Measurements from ENCODE around the gene CPEB4. TPM values are rescaled to one million over a fixed set of nuclear protein-coding genes. Genes with fewer than 3 reads are reported as not detected.

CPEB4 gene
- total and polyA plus RNA-seq, 2 of the 8 experiments (the other 6 are each of a cell fraction or from before 2014, with no cell fraction given): 8.4 to 13.4 TPM

DNA sequence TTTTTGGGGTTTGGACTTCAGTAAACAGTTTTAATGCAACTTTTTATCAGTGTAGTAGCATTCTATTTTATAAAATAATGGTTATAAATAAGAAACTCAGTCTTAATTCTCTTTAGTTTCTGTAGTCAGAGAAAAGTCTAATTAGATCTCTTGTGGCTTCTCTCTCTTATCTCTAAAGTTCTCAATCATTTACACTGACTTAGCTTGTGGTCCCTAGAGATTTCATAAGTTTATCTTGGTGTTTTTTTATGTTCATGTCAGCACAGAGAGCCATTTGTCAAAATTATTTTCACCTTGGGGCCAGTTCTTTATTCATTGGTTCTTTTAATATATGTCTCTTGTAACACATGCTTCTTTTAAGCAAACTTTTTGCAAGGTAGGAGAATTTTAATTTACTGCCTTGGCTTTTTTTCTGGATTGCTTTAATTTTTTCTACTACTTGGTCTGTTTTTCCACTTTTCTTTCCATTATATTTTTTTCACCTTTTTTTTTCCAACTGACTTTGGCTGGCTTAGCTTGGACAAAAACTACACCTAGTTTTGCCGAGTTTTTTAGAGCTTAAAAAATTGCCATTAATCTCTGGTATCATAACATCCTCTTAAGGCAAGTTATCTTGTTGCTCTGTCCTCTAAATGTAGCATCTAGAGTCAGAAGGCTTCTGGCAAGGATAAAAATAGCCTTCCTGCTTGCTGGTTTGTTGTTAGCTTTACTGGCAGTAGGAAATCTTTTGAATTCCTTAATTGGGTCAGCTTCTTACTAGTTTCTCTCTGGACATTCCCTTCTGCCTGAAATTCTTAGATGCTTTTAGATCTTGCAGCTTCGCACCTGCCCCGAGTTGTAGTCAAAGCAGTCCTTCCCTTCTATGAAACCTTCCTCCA is 35.3 kb downstream of the CPEB4 start (continued):
- TF ChIP-seq PHF8 (conservative IDR thresholded peaks at IDR 0.05; ENCODE audit: low read depth, low read length): no peak
- no peak for TF ChIP-seq MAFK (IDR thresholded peaks at IDR 0.05; ENCODE audit: low read depth, low read length)
- no peak for TF ChIP-seq YY1 (IDR thresholded peaks at IDR 0.05; ENCODE audit: low read depth, low read length)
- no peak for TF ChIP-seq CREB1 (IDR thresholded peaks at IDR 0.05)

Data from H1 (cell line).